Stimulated activated CD4-positive, alpha-beta T cell treated with anti-CD3 and anti-CD28 coated beads, TNF-alpha, amount 100 ng/mL, for 24 hours (primary cell): ENCODE data around the gene TTC33.

ENCODE experiments used
- DNase-seq, 3 experiments: peaks; one replicate each; pipeline ENCODE4 v3.0.0-alpha.2; 2020; ENCODE audit warnings: low read depth in 3 of 3

Gene TTC33

DNA sequence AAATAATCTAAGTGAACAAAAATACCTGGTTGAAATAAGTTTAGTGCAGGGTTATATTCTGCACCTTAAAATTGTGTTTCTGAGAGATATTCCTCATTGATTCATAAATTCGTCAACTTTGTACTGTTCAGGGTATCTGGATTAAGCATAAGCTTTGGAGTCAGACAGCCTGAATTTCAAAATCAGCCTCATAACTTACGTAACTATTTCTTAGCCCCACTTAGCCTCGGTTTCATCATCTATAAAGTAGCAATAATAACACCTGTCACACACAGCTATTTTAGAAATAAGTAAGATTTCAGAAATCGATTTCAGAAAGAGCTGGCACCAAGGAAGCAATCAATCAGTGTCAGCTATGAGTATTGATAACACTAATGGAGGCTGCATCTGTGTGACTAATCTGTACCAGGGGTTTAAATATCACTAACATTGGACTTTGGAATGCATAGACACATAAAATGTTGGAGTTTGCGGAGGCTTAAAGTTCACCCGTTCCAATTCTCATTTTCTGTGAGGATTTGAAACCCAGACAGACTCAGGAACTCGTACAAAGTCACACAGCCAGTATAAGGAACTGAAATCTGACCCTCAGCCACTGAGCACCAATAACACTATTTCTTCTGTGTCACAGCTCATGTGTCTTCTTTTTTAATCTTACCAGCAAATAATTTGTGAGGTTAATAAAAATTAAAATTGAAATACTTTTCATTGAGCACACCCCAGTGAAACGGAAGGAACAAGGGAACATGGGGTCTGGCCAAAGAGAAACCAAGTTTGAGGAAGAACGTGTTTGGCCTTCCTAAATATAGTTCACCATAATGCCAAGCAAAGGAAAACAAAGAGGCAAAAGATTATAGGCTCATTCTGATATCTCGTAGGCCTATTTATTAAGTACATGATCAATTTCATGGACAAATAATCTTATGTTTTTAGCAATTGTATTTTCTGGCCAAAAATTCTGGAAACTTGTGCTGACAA, 270.5 kb downstream of the TTC33 start:
- no peak for DNase-seq

DNA sequence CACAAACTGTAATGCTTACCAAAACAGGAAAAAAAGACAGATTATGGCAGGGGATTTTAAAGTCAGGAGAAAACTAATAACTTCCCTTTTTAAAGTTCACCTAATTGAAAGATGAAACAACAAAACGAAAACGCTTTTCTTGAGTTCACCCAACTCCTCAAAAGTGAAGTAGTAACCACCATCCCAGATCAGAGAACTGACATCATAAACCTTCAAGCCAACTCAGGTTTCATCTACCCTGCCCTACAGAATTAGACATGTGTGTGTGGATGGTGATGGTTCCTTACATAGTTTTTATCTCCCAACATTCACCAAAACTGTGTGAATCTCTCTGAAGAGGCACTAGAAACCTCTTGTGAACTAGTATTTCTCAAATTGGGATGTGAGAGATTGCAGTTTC, 271.3 kb downstream of the TTC33 start:
- no peak for DNase-seq

DNA sequence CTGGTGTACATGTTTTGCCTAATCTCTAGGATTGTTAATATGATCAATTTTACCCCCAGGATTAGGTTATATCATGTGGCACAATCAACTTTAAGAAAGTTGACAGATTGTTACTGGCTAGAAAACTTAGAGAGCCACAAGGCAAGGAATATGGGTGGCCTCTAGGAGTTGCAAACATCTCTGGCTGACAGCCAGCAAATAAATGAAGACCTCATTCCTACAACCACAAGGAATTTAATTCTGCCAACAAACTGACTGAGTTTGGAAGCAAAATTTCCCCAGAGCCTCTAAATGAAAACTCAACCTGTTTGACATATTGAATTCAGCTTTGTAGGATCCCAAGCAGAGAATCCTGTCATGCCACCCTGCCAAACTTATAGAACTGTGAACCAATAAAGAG, 272.4 kb downstream of the TTC33 start:
- DNase-seq = no peak

DNA sequence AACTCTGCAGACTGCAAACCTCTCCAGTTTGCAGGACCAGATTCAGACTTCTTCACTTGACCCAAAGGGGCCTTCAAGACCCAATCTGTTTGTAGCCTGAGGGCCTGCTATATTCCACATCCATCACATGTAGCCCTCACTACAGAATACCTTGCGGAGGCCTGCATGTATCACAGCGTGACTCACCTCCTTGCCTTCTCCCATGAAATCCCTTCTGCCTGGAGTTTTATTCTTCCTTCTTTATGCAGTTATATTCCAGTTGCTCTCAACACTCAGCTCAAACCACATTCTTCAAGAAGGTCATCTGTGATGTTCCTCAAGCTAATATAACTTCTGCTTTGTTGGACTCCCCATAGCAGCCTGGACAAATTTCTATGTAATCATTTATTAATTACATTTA, 274.5 kb downstream of the TTC33 start:
- no peak for DNase-seq

DNA sequence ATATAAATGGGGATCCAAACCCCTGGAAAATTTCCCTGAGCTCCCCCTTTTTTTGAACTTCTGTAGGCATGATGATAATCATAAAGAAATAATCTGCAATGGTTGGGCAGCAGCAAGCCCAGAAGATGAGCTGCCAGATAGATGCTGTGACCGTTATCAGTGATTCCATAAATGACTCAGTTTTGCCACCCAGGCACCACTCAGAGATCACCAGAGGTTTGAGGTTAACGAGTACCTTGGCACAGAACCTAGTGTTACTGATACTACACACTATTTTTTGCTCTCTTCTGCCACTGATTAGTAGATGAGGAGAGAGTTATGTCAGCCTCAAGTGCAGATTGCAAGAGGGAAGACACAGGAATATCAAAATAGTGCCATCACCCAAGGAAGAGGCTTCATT, 275.4 kb downstream of the TTC33 start:
- DNase-seq = peak in 2 of 3 experiments; percentile 22 to 28

DNA sequence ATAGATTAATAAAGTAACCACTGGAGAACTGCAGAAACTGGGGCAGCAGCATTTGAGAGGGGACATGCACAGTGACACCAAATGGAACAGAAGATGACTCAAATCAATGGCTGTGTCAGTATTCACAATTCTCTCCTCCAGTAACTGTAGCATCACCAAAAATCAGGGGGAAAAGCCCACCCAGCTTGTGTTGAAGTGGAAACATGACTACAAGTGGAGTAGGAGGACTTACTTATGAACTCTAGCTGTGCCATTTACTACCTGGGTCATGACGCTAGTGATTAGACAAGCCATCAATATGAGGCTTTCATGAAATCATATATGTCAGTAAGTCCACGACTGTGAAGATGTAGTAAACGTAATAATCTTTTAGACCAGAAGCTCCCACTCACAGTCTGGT, 275.8 kb downstream of the TTC33 start:
- peak in 1 of 3 experiments; percentile 18 for DNase-seq

DNA sequence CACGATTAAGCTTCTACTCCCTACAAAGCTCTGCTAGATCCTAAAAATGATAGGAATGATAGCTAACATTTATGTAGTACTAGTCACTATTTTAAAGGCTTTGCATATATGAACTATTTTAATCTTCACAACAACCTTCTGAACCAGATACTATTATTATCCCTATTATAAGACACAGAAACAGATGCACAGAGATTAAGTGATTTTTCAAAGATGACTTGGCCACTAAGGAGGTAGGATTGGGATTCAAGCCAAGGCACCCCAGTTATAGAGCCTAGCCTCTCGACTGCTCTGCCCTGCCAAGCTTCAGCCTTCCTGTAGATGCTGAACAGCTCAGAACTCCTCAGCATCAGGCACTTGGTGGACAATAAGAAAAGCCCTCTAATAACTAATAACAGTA, 277.0 kb downstream of the TTC33 start:
- DNase-seq = no peak

DNA sequence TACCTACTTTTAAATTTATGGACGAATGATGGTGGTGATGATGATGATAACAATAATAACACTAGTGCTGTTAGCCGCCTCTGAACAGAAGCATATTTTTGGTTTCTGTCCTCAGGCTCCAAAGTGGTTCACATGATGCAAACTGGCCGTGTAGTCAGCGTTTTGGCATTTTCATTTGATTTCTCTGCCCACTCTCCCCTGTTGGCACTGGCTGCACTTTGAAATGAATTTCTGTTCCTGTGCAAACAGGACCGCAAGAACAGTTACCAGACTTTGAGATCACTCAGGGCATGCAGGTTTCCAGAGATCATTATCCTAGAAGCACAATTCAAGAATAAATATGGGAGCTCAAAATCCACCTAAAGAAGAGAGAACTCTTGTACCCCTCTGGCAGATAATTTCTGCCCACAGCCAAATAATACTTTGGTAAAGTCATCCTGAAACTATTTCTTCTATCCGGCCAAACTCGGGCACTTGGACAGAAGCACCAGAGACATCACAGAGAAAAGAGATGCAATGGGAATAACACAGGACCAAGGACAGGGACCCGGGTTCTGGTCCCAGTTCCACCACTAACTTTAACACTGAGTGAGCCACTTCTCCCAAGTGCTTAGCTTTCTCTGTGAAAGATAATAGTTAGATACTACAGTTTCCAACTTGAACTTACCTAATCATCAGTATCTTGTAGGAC, 277.8 kb downstream of the TTC33 start:
- DNase-seq = no peak

DNA sequence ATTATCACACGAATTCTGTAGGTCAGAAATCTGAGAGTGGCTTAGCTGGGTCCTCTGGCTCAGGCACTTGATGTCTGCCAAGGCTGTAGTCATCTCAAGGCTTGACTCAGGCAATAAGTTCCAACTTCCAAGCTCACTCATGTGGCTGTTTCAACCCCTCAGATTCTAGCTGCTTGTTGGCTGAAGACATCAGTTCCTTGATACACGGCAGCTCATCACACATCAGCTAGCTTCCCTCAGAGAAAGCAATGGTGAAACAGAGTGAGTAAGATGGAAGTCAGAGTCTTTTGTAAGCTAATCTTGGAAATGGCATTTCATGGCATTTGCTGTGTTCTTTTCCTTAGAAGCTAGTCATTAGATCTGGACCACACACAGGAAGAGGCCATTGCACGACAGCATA, 280.2 kb downstream of the TTC33 start:
- DNase-seq = no peak

DNA sequence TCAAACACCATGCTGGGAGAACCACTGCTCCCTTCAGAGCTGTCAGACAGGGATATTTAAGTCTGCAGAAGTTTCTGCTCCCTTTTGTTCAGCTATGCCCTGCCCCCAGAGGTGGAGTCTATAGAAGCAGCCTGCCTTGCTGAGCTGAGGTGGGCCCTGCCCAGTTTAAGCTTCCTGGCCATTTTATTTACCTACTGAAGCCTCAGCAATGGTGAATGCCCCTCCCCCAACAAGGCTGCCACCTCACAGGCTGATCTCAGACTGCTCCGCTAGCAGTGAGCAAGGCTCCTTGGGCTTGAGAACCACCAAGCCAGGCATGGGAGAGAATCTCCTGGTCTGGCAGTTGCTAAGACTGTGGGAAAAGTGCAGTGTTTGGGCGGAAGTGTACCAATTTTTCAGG, 281.5 kb downstream of the TTC33 start:
- no peak for DNase-seq

DNA sequence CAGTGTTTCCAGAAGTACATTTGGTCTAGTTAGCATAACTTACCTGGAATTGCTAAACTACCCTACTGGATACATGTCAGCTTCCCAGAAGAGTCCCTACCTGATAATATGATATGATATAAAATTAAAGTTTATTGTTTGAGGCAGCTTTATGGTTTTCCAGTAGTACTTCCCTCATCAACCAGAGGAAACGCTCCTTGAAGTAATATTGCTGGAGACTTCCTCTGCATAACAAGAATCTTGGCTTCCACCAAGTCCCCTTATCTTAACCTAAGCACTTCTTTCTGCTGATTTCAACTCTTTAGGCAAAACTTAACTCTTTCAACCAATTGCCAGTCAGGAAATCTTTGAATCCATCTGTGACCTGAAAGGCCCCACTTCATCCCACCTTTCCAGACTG, 290.3 kb downstream of the TTC33 start:
- DNase-seq = no peak

DNA sequence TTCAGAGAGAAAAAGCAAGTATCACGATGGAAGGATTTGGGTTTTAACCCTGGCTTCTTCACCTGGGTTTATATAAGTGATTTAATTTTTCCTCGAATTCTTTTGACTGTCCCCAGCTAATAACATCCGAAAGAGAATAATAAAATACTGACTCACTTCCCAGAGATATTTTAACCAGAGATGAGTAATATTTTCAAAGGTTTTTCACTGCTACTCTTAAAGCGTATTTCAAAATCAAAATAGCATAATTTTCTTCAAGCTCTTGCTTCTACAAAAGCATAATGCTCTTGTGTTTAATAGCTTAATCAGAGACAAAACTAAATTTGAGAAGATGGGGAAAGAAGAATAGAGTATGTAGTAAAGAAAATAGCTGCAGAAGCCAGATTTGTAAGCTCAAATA, 291.2 kb downstream of the TTC33 start:
- no peak for DNase-seq
